K562 (cell line): ENCODE measurements around the gene MAP3K14. TPM values are rescaled to one million over a fixed set of nuclear protein-coding genes. Genes with fewer than 3 reads are reported as not detected.
A peak's percentile ranks its signal among the peaks of the same experiment; 100 is the strongest.

ENCODE experiments used
- ATAC-seq: fragments of 200-7000 bp; cut with Tn5 transposase; 3 replicates; pipeline ENCODE4 v1.9.1; 2020; ENCODE audit warnings: moderate library complexity
- BruUV-seq: library from RNA; stranded (reverse); fragments of 400-500 nt; replicated peaks from 2 replicates; lab custom pipeline; 2021; lab: Mats Ljungman, UMichigan
- CTCF ChIA-PET: fragments of 300-600 bp; formaldehyde crosslinking; extraction: SDS; loops from one replicate; lab custom pipeline; 2021; ENCODE audit warnings: low intra/inter-chr PET ratio; lab: Yijun Ruan, JAX
- POLR2A ChIA-PET: fragments of 300-600, 350-650 bp; sonication (Branson Sonifier 250); formaldehyde crosslinking; extraction: SDS; loops from one replicate; lab custom pipeline; 2021; ENCODE audit warnings: antibody characterized with exemption, inconsistent platforms; lab: Yijun Ruan, JAX
- DNase-seq, 4 experiments: peaks; one replicate each; pipeline versions ENCODE4 v3.0.0 to v3.0.0-alpha.2; 2011 to 2018; ENCODE audit warnings: low spot score in 3 of 4, mixed read lengths in 3 of 4; ENCODE audit errors: extremely low read depth in 1 of 4
- FAIRE-seq: peaks from 2 replicates; lab custom pipeline; 2011; peaks lifted over from hg19 to GRCh38; lab: Jason Lieb, UNC
- H2AFZ ChIP-seq: 2 replicates; pipeline ENCODE4 v1.6.0; 2011; ENCODE audit warnings: low read depth, low read length, control low read depth, inconsistent platforms
- H3K27ac ChIP-seq: fragments of 200-600 bp; 3 replicates; pipeline ENCODE4 v1.8.0; 2011; ENCODE audit warnings: low read depth, mild to moderate bottlenecking, control low read depth, inconsistent platforms, low read length, moderate library complexity, mixed read lengths; ENCODE audit errors: extremely low read depth
- H3K27me3 ChIP-seq, 2 experiments: fragments of 300-600 bp in 1 of 2; 2 replicates in 1 of 2; 3 replicates in 1 of 2; pipeline versions ENCODE4 v1.6.0 to v1.8.0; 2011; ENCODE audit warnings: inconsistent platforms in 2 of 2, low read length in 2 of 2, mild to moderate bottlenecking in 1 of 2, mixed read lengths in 1 of 2, moderate library complexity in 1 of 2; ENCODE audit not compliant: control insufficient read depth in 2 of 2, insufficient read depth in 2 of 2
- H3K36me3 ChIP-seq: fragments of 300-600 bp; 3 replicates; pipeline ENCODE4 v1.8.0; 2011; ENCODE audit warnings: mild to moderate bottlenecking, low read length, inconsistent platforms; ENCODE audit not compliant: control insufficient read depth, insufficient read depth
- H3K4me1 ChIP-seq, 2 experiments: fragments of 200-600 bp in 1 of 2; replicated peaks in 1 of 2; 2 replicates in 1 of 2; 3 replicates in 1 of 2; pipeline versions ENCODE4 v1.5.1 to v1.8.0; 2011; ENCODE audit warnings: inconsistent platforms in 2 of 2, low read length in 2 of 2, mild to moderate bottlenecking in 1 of 2, mixed read lengths in 1 of 2, moderate library complexity in 1 of 2; ENCODE audit not compliant: control insufficient read depth in 2 of 2, insufficient read depth in 2 of 2
- H3K4me2 ChIP-seq: 2 replicates; pipeline ENCODE4 v1.6.1; 2011; ENCODE audit warnings: low read length, control low read depth, inconsistent platforms, mixed read lengths; ENCODE audit not compliant: insufficient read depth
- H3K4me3 ChIP-seq: fragments of 200-600 bp; sonication (generic), shearing (Covaris generic); 2 replicates; pipeline ENCODE4 v1.5.1; 2016; ENCODE audit warnings: control low read depth, inconsistent platforms
- H3K79me2 ChIP-seq: fragments of 200-600 bp; 3 replicates; pipeline ENCODE4 v1.8.0; 2011; ENCODE audit warnings: low read length, inconsistent platforms; ENCODE audit not compliant: control insufficient read depth, insufficient read depth
- H3K9ac ChIP-seq, 2 experiments: 2 replicates each; pipeline versions ENCODE4 v1.6.0 to v1.6.1; 2011; ENCODE audit warnings: low read depth in 2 of 2, low read length in 2 of 2, control low read depth in 1 of 2, inconsistent platforms in 1 of 2, mild to moderate bottlenecking in 1 of 2, mixed read lengths in 1 of 2; ENCODE audit not compliant: insufficient read depth in 1 of 2
- H3K9me1 ChIP-seq: one replicate; pipeline ENCODE4 v1.6.0; 2011; ENCODE audit warnings: inconsistent platforms, mild to moderate bottlenecking, low read length, moderate library complexity; ENCODE audit not compliant: control insufficient read depth, insufficient read depth
- H3K9me3 ChIP-seq: replicated peaks from 2 replicates; pipeline ENCODE4 v1.5.1; 2011; ENCODE audit warnings: low read depth, low read length, inconsistent platforms; ENCODE audit not compliant: control insufficient read depth, insufficient read depth
- H4K20me1 ChIP-seq: replicated peaks from 2 replicates; pipeline ENCODE4 v1.6.1; 2011; ENCODE audit warnings: low read length, inconsistent platforms, mixed read lengths; ENCODE audit not compliant: control insufficient read depth, insufficient read depth
- ARID1B ChIP-seq: fragments of 450-650 bp; IDR thresholded peaks from 2 replicates; pipeline ENCODE4 v1.6.1; 2016; ENCODE audit warnings: antibody characterized with exemption, mild to moderate bottlenecking, inconsistent platforms
- GATAD2A ChIP-seq: fragments of 450-650 bp; IDR thresholded peaks from 2 replicates; pipeline ENCODE4 v1.6.1; 2017
- HMGN3 ChIP-seq: IDR thresholded peaks from 2 replicates; pipeline ENCODE4 v1.6.1; 2011; ENCODE audit warnings: borderline replicate concordance, low read depth, mild to moderate bottlenecking, mixed read lengths, low read length; ENCODE audit not compliant: insufficient read length; ENCODE audit errors: extremely low read depth
- ILF3 ChIP-seq: fragments of 450-650 bp; IDR thresholded peaks from 2 replicates; pipeline ENCODE4 v1.6.1; 2018; ENCODE audit warnings: antibody characterized with exemption, mild to moderate bottlenecking, moderate library complexity, borderline replicate concordance
- MYC ChIP-seq, 2 experiments: fragments of 250-450 bp in 1 of 2; sonication (Bioruptor Pico) in 1 of 2; IDR thresholded peaks; 2 replicates each; pipeline versions ENCODE4 v1.5.1 to v1.6.1; 2012 to 2021; ENCODE audit warnings: low read depth in 2 of 2, borderline replicate concordance in 1 of 2, improper control_type of control experiment in 1 of 2, low read length in 1 of 2, mild to moderate bottlenecking in 1 of 2, moderate library complexity in 1 of 2
- RBFOX2 ChIP-seq: fragments of 200-400 bp; formaldehyde crosslinking; IDR thresholded peaks from 2 replicates; pipeline ENCODE4 v1.6.1; 2017; ENCODE audit warnings: low read depth, mild to moderate bottlenecking, low read length, moderate library complexity
- SUPT5H ChIP-seq: fragments of 450-650 bp; IDR thresholded peaks from 2 replicates; pipeline ENCODE4 v1.6.1; 2016
- TEAD1 ChIP-seq, 2 experiments: fragments of 450-650 bp in 1 of 2; sonication (generic) in 1 of 2; formaldehyde crosslinking; IDR thresholded peaks; 2 replicates each; pipeline versions ENCODE4 v1.4.0 to v1.8.0; 2020 to 2022; ENCODE audit warnings: mild to moderate bottlenecking in 2 of 2, missing genetic modification reagents in 1 of 2
- TFAM ChIP-seq: fragments of 250-450 bp; sonication (Bioruptor Pico); conservative IDR thresholded peaks from 2 replicates; pipeline ENCODE4 v1.5.0; 2021; ENCODE audit warnings: mild to moderate bottlenecking, moderate library complexity
- ZBTB1 ChIP-seq: sonication (generic); formaldehyde crosslinking; IDR thresholded peaks from 2 replicates; pipeline ENCODE4 v1.8.1; 2023; ENCODE audit warnings: missing genetic modification reagents, low read depth, mild to moderate bottlenecking, borderline replicate concordance
- ZBTB17 ChIP-seq: fragments of 450-650 bp; formaldehyde crosslinking; IDR thresholded peaks from 2 replicates; pipeline ENCODE4 v1.4.0; 2020; ENCODE audit warnings: mild to moderate bottlenecking
- ZNF12 ChIP-seq: sonication (generic); formaldehyde crosslinking; IDR thresholded peaks from 2 replicates; pipeline ENCODE4 v1.4.0; 2020; ENCODE audit warnings: mild to moderate bottlenecking, missing genetic modification reagents
- ZNF184 ChIP-seq: sonication (generic); formaldehyde crosslinking; IDR thresholded peaks from 2 replicates; pipeline ENCODE4 v1.5.0; 2020; ENCODE audit warnings: missing genetic modification reagents
- ZNF445 ChIP-seq: fragments of 250-450 bp; sonication (Bioruptor Pico); IDR thresholded peaks from 2 replicates; pipeline ENCODE4 v1.4.0; 2020; ENCODE audit warnings: low read depth, mild to moderate bottlenecking, moderate library complexity
- WGBS: fragments of 100-300 bp; shearing (Covaris generic); methylation state at CpG from one replicate; pipeline ENCODE4 v1.1.6; 2016; ENCODE audit warnings: low coverage, mixed read lengths; ENCODE audit not compliant: insufficient coverage; ENCODE audit errors: missing lambda C conversion rate; 5-methylcytosine and 5-hydroxymethylcytosine counted together
- in situ Hi-C: fragments of 300-500 bp; cut with MboI; formaldehyde crosslinking; loops from 4 replicates; pipeline ENCODE4 v1.15.0; 2018; ENCODE audit warnings: inconsistent platforms, mixed read lengths
- intact Hi-C: fragments of 100-400 bp; cut with micrococcal nuclease; formaldehyde crosslinking; loops from 2 replicates; pipeline ENCODE4 v1.14.2; 2022
- polyA plus RNA-seq, 8 experiments: library from polyadenylated mRNA; depleted of rRNA in 4 of 8; stranded (reverse) in 5 of 8; unstranded in 3 of 8; fragments of >200 nt; fragmentation: Nextera tagmentation in 2 of 8; fragmentation: Illumina TruSeq in 1 of 8; extraction: Ambion mirVana in 2 of 8; extraction: Trizol in 1 of 8; gene quantifications; 2 replicates each; pipeline versions ENCODE4 v1.2.1 to v1.2.3, GENCODE V29; 2011 to 2014; ENCODE audit warnings: inconsistent platforms in 1 of 8, missing spikeins in 1 of 8
- total RNA-seq, 7 experiments: library from RNA; depleted of rRNA in 6 of 7; stranded (reverse); fragments of >200 nt in 6 of 7; fragmentation: Illumina TruSeq in 2 of 7; extraction: Trizol in 2 of 7; gene quantifications; 2 replicates each; pipeline versions ENCODE4 v1.2.1 to v1.2.3, GENCODE V29; 2011 to 2021; ENCODE audit warnings: low replicate concordance in 1 of 7
- TF ChIP-seq, protein P1 (sequence below): sonication (generic); formaldehyde crosslinking; IDR thresholded peaks from 2 replicates; pipeline ENCODE4 v1.9.0; 2022; ENCODE audit warnings: mild to moderate bottlenecking, missing genetic modification reagents
- TF ChIP-seq, protein P2 (sequence below): fragments of 450-650 bp; IDR thresholded peaks from 2 replicates; pipeline ENCODE4 v1.6.1; 2014; ENCODE audit warnings: low read depth, mild to moderate bottlenecking, moderate library complexity, borderline replicate concordance

Gene MAP3K14
- total and polyA plus RNA-seq, 9 of the 15 experiments (the other 6 are each of a cell fraction or from before 2014, with no cell fraction given) = 0.45 to 8.7 (median 3.2) TPM

DNA sequence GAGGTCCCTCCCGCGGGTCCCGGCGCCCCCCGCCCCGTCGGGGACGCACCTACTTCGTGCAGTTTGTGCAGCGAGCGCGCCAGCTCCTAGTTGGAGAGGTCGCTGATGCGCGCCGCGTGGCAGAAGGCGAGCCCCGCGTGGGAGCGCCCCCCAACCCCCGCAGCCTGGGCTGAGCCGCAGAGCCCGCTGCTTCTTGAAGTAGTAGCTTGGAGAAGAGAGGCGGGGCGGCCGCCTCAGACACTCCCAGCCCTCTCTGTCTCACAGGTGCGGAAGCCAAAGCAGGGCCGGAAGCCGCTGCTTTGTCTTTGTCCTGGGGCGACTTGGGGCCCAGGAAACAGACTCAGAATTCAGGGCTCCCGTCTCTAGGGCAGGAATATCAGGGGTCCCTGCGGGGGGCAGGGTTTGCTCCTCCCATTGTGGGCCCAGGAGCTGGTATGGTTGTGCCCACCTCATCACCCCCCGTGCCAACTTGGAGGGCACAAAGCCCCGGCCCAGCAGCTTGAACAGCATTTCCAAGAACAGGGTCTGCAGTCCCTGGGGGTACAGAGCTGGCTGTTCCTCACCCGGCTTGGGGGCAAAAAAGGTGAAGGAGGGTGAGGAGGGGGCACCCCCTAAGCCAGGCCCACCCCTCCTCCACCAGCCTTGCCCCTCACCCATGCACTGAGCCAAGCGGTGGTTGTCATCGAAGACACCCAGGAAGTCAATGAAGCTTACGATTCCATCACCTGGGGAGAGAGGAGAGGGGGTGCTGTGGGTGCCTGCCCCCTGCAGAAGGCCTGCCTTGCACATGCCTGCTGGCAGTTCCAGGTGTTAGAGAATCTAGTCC, 68.5 kb downstream of the MAP3K14 start:
- peaks cover 31% of the 10 kb centered on the region for H3K79me2 ChIP-seq
- CTCF ChIA-PET = no interaction called here
- H3K9ac ChIP-seq = peak overlapping the region; percentile 73 to 95
- H3K4me1 ChIP-seq = peaks cover 38 to 71% of the 10 kb centered on the region in 2 experiments
- H3K27me3 ChIP-seq = no peaks in the 10 kb centered on the region
- WGBS = 10% methylated on average over 18 of the region's 39 CpGs
- H3K27ac ChIP-seq = peak overlapping the region; percentile 78
- no peaks in the 10 kb centered on the region for H4K20me1 ChIP-seq
- peak; percentile 79 to 85 (median 82) for DNase-seq
- FAIRE-seq = no peak
- in situ Hi-C loops = no loop called here
- ATAC-seq = peak; percentile 81
- H3K4me3 ChIP-seq = peak overlapping the region; percentile 78
- TSS peak; percentile 51 for BruUV-seq
- H3K9me1 ChIP-seq = no peaks in the 10 kb centered on the region
- no peaks in the 10 kb centered on the region; the same call in 1 of the 2 replicates for H3K9me3 ChIP-seq
- H3K4me2 ChIP-seq = peak overlapping the region; percentile 81
- H3K36me3 ChIP-seq = peaks cover 46% of the 10 kb centered on the region; the same call in 2 of the 3 replicates
- H2AFZ ChIP-seq = peak overlapping the region; percentile 54
- intact Hi-C loops = no loop called here
- POLR2A ChIA-PET = interaction anchor here (0.6 to 1.6 kb wide), 12 partner anchors 10 to 1612 kb away, joined by 3 to 10 read pairs (median 4); partner anchors contain the start of genes HEXIM1 and MAP3K14
- TF ChIP-seq, protein P1, sequence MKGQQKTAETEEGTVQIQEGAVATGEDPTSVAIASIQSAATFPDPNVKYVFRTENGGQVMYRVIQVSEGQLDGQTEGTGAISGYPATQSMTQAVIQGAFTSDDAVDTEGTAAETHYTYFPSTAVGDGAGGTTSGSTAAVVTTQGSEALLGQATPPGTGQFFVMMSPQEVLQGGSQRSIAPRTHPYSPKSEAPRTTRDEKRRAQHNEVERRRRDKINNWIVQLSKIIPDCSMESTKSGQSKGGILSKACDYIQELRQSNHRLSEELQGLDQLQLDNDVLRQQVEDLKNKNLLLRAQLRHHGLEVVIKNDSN = 0 out of 2 replicates have a peak, but pooled peaks have one; percentile 26
- 0 out of 2 replicates have a peak, but pooled peaks have one; percentile 9 for TF ChIP-seq ZBTB1 (CRISPR knock-in tag)
- 0 out of 2 replicates have a peak, but pooled peaks have one; percentile 8 for TF ChIP-seq ILF3
- TF ChIP-seq ZNF12 (CRISPR knock-in tag) = 0 out of 2 replicates have a peak, but pooled peaks have one; percentile 36
- TF ChIP-seq HMGN3 = peak; percentile 16
- 0 out of 4 replicates have a peak, but pooled peaks of 1 of the 2 experiments have one; percentile 39 for TF ChIP-seq TEAD1 (CRISPR knock-in tag; IDR thresholded peaks at IDR 0.05)
- TF ChIP-seq MYC (IDR thresholded peaks at IDR 0.05; ENCODE audit: low read depth, low read length) = no peak; the same call in none of the 2 replicates
- TF ChIP-seq MYC (CRISPR knock-in tag; IDR thresholded peaks at IDR 0.05; ENCODE audit: borderline replicate concordance, low read depth) = peak; percentile 48; the same call in 1 of the 2 replicates
- TF ChIP-seq TFAM (CRISPR knock-in tag) = no peak
- TF ChIP-seq, protein P2, sequence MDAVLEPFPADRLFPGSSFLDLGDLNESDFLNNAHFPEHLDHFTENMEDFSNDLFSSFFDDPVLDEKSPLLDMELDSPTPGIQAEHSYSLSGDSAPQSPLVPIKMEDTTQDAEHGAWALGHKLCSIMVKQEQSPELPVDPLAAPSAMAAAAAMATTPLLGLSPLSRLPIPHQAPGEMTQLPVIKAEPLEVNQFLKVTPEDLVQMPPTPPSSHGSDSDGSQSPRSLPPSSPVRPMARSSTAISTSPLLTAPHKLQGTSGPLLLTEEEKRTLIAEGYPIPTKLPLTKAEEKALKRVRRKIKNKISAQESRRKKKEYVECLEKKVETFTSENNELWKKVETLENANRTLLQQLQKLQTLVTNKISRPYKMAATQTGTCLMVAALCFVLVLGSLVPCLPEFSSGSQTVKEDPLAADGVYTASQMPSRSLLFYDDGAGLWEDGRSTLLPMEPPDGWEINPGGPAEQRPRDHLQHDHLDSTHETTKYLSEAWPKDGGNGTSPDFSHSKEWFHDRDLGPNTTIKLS = peak; percentile 50
- TF ChIP-seq ZBTB17 = no peak
- no peak for TF ChIP-seq ZNF445 (CRISPR knock-in tag)
- no peak for TF ChIP-seq ARID1B
- TF ChIP-seq RBFOX2 = peak; percentile 81
- no peak for TF ChIP-seq ZNF184
- peak; percentile 21; the same call in 1 of the 2 replicates for TF ChIP-seq SUPT5H
- 0 out of 2 replicates have a peak, but pooled peaks have one; percentile 30 for TF ChIP-seq GATAD2A
